Renal pelvis (tissue), 4 donors: ENCODE results near the gene SLC4A5. TPM values are rescaled to one million over a fixed set of nuclear protein-coding genes. Genes with fewer than 3 reads are reported as not detected.
"Not testable (repeated sequence)": the region's sequence is repeated elsewhere in the genome, so short reads cannot be mapped to it uniquely, and the experiment has no call there.

ENCODE experiments used
- DNase-seq: peaks from one replicate; pipeline ENCODE4 v3.0.0-alpha.2; 2013
- polyA plus RNA-seq, 3 donors: library from polyadenylated mRNA; unstranded; fragments of 120-200 nt; gene quantifications; one replicate each; pipeline ENCODE4 v1.2.1, GENCODE V29; 2013; ENCODE audit not compliant: insufficient read length in 3 of 3

The SLC4A5 gene
- polyA plus RNA-seq, 3 donors = 1.9 to 5.6 (median 3.4) TPM

DNA sequence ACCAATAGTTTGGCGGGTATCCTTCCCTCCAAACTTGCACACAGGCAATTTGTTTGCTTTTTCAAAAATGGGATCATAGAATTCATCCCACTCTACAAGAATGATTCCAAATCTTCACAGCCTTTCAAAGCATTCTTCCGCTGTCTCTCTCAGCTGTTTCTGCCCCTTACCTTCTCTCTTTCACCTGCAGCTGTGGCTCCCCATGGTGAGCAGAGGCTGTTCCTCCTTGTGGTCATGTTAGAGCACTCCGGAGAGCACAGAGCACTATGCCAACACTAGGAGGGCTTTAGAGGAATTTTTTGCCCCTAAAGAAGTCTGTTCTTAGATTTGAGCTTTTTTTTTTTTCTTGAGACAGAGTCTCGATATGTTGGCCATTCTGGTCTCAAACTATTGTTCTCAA is 114.4 kb downstream of the SLC4A5 start:
- DNase-seq = no peak

DNA sequence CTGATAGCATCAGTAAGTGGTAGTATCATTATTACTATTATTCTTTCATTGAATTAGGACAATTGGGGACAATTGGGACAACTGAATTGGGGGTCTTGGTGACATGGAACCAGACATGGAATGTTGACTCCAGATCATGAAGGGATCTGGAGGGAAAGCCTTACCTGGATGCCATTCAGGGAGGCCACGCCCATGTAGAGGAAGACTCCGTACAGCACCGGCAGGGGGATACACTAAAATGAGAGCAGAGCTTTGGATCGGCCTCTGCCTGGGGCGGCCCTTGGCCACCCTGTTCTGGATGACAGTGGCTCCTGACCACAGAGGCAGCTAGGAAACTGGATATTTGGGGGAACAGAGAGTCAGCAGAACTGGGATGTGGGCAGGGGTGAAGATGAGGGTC is 115.6 kb downstream of the SLC4A5 start:
- DNase-seq = no peak

DNA sequence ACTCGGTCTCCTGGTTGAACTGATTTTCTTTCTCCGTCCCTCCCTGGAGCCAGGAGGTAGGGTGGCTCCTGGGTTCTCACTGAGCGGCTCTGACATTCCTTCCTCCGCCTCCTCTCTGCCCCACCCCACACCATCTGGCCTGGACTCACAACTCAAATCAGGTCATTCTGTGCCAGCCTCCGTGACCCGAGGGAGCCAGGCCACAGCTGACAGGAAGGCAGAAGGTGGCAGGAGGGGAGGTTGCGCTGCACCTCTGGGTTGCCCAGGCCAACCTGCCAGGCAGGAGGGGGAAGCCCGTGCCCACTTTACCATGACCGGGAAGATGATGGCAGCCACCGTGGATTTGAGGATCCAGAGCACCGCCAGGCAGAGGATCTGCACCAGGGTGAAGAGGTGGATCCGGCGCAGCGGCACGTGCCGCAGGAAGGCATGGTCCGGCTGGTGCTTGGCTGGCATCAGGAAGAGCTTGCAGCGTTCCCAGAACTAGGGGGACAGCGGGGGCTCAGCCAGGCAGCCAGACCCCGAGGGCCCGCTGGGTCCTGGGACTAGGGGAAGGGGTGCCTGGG is 116.5 kb downstream of the SLC4A5 start:
- no peak for DNase-seq

DNA sequence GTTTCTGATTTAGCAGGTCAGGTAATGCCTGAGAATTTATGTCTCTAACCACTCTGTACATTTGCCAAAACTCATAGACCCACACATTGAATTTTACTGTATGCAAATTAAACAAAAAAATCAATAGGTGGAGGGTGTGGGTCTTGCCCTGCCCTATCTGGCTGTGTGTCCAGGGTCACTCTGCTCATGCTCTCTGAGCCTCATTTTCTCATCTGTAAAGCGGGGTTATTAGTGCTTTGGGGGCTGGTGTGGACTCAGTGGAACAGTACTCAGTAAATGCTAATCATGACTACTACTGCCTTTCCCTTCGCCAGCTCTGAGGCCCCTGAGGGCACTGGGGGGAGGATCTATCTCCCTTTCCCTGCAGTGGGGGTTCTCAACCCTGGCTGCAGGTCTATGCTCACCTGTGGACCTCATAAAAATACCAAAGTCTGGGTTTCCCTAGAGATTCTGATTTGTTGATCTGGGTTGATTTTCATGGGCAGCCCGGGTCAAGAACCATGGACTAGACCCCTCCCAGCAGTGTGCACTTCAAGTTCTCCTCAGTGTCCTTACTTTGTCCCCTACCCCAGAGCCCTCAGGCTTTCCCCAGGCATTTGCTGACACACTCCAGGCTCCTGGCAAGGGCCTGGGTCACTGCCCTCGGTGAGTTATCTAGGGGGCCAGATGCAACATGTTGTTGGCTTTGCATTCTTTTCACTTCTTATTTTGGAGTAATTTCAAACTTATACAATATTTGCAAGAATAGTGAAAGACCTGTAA is 117.3 kb downstream of the SLC4A5 start:
- DNase-seq = no peak

DNA sequence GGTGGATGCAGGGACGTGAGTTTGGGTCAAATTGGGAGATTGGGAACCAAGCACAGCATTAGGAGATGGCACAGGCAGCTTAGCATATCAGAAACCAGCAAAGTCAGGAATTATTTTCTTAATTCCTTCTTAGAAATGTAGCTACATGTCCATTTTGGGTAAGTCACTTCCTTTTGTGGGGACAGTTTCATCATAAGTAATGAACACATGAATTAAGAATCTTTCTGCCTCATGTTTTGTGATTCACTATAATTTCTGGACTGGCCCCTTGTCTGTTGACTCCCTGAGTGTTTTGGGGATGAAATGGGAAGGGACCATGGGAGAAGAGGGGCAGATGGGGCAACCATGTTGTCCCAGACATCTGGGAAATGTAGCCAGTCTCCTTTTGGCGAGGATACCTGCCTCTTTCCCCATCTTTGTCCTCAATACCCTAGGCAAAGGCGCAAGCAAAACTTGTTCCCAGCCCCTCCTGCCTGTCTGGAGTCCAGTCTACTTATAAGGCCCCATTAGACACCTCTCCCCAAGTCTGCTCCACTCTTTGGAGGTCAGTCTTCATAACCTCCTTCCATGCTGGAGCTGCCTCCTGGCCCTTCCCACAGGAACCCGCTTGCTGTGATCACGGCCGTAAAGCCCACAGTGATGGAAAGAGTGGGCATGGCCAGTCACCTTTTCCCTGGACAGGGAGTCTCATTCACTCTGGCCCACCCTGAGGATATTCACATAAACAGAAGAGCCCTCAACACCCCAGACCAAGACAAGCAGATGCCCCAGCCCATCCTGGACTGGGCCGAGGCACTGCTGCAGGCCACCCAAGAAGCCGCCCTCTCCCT is 119.1 kb downstream of the SLC4A5 start:
- DNase-seq = no peak

DNA sequence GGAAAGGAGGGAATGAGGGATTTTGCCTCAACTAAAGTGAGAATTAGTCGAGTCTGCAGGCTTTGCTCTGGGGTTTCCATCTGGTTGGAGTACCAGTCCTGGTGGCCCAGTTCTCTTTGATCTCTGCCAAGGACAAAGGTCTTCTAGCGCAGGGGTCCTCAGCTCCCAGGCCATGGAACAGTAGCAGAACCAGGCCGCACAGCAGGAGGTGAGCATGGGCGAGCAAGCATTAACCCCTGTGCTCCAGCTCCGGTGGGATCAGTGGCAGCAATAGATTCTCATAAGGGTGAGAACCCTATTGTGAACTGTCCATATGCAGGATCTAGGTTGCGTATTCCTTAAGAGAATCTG is 120.9 kb downstream of the SLC4A5 start:
- DNase-seq = no peak

DNA sequence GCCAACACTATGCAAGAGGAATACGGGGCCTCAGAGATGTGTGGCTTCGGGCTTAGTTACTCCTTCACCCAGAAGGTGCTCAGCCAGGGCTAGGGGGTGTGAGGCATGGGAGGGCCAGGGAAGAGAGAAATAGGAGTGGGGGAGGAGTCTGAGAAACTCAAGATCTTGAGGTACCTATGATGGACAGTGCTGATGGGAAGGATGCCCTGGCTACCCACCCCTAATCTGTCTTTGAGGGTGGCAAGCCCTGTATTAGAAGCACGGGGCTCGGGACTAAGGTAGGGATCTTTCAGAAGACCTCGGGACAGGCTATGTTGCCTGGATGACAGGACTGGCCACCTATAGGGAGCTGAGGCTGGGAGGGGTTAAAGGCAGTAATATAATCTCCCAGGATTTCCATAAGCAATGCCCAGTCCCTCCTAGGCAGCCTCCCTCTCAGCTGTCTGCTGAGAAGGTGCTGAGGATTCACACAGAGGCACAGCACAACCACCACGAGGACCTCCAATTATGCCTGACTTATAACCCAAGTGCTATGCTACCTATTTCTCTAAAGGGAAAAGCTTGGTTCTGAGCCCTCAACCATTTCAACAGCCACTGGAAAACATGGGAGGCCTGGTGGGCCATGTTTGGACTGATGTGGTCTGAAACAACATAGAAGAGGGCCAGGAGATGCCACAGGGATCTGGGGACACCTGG is 121.5 kb downstream of the SLC4A5 start:
- no peak for DNase-seq

DNA sequence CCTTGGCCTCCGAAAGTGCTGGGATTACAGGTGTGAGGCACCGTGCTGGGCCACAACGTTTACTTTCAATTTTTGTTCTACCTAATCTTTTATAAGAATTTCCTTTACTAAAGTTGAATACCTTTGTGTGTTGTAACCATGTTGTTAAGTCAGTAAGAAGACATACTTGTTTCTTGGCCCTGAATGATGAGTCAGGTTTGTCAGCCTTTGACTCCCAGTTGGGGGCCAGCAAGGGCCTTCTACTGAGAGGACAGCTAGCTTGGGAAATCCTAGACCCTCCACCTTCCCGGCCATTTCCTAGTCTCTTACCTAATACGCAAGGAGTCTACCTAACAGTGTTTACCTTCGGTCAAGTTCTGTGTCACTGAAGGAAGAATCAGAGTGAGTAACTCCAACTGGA is 122.1 kb downstream of the SLC4A5 start:
- DNase-seq = no peak

DNA sequence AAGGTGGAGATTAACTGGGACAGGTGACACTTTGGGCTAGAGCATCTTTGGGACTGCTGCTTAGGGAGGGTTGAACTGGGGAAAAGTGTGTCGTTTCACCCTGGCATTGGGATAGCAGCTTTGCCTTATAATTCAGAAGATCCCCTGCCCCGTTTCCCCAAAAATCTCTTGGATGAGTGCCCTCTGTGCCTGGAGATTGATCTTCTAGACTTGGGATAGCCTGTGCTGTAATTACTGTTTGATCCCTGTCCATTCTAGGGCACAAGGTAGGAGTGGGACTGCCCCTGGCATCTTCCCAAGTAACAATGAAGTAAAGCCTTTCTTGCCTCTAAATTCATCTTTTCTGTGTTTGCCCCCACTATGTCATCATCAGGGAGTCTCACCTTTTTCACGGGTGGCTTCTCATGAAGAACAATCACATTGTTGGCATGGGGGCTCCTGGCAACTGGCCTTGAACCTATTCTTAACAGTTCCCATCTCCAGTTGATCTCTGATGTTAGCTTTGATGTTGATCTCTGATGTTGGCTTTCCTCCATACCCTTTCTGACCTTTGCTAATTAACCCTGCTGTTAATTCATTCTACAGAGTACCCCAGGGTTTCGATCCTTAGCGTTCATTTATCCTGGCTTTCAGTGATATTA is 123.2 kb downstream of the SLC4A5 start:
- DNase-seq = no peak

DNA sequence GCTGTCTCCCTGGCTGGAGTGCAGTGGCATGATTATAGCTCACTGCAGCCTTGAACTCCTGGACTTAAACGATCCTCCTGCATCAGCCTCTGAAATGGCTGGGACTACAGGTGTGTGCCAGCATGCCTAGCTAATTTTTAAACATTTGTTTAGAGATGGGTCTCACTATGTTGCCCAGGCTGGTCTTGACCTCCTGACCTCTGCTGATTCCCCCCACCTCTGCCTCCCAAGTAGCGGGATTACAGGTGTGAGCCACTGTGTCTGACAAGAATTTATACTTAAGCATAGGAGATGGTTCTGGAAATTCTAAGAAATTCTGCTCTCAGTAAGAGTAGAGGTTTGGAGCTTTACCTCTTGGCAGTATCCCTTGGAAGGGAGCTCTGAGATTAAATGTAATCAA is 126.6 kb downstream of the SLC4A5 start:
- no peak for DNase-seq

DNA sequence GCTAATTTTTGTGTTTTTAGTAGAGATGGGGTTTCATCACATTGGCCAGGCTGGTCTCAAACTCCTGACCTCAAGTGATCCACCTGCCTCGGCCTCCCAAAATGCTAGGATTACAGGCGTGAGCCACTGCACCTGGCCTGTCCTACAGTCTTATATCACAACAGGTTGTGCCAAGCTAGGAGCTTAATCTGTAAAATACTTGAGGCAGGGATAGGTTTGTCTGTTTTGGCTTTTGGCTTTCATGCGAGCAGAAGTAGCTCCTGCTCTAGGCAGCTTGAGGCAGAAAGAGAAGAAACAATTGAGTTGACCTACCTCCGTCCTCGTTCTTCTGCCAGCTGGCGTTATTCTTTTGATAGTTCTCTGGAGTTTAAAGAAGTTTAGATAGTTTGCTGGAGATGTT is 127.4 kb downstream of the SLC4A5 start:
- not testable (repeated sequence) for DNase-seq

DNA sequence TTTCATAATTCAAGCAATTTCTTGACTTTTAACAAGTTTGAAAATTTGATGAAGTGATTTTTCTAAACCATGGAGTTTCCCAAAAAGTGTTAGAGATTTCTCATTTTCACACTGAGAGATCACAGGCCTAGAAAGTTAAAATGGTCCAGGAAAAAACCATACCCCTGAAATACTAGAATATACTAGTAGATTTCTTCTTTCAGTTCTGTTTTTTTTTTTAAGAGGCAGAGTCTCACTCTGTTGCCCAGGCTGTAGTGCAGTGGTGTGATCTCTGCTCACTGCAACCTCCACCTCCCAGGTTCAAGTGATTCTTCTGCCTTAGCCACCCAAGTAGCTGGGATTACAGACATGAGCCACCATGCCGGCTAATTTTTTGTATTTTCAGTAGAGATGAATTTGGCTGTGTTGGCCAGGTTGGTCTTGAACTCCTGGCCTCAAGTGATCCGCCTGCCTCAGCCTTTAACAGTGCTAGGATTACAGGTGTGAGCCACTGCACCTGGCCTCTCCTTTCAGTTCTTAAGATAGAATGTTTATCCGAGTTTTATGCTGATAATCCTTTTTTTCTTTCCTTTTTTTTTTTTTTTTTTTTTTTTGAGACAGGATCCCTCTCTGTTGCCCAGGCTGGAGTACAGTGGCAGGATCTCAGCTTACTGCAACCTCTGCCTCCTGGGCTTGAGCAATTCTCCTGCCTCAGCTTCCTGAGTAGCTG is 130.4 kb downstream of the SLC4A5 start:
- no peak for DNase-seq

DNA sequence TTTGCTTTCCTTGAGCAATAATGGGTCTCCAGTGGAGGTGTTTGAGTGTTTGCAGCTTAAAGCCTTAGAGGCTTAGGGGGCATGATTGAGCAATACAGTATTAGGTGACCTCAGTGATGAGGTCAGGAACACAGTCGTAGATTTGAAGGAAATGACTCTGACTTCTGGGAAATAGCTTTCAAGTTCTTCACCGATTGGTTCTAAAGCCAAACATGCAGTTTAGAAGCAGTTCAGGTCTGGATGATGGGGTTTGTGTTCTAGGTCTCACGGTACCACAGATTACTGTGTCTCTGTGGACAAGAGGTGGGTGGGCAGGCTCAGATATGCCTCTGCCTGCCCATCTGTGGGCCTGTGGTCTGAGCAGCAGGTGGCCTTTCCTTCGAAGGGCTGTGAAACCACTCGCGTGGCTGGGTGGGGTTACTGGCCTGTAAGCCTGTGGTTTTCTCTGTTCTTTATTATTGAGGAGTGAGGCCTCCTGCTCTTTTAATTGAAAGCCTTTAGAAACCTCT is 137.0 kb downstream of the SLC4A5 start:
- DNase-seq = no peak

DNA sequence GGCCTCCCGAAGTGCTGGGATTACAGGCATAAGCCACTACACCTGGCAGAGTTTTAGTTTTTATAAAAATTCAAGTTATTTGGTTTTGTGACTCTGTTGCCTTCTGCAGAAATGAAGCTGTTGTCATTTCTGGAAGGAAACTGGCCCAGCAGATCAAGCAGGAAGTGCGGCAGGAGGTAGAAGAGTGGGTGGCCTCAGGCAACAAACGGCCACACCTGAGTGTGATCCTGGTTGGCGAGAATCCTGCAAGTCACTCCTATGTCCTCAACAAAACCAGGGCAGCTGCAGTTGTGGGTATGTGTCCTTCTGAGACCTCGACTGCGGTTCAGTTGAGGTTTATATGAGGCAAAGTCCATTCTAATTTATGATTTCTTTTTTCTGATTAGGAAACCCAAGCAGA is 137.6 kb downstream of the SLC4A5 start:
- DNase-seq = no peak

DNA sequence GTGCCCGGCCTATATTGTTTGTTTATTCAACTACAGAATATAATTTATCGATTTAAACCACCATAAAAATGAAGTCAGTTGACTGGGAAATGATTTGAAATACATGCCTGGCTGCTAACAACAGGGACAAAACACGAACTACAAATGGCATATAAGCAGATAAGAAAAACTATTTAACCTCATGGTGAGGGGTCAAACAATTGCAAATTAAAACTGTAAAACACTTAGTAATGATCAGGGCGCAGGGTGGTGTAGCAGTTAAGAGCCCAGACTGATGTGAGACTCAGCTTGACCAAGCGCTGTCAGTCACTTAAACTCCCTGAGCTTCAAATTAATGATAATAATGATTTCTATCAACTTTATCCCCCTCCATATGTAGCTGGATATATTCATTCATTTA is 138.1 kb downstream of the SLC4A5 start:
- no peak for DNase-seq

DNA sequence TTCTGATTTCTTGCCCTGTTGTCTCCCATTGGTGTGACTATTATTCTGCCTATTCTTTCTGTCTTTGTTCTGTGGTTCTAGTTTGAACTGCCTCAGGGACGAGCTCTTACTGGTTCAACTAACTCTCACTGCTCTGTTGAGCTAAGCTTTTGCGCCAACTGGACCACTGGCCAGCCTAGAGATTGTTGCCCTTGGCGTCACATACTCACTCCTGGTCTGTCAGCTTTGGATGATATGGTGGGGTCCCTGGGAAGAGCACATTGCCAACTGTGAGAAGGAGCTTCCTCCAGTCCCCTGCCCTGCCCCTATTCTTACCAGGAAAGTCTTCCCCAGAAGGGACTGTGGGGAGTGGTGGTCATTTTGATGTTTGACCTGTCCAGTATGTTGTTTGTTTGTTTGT is 138.8 kb downstream of the SLC4A5 start:
- DNase-seq = no peak

DNA sequence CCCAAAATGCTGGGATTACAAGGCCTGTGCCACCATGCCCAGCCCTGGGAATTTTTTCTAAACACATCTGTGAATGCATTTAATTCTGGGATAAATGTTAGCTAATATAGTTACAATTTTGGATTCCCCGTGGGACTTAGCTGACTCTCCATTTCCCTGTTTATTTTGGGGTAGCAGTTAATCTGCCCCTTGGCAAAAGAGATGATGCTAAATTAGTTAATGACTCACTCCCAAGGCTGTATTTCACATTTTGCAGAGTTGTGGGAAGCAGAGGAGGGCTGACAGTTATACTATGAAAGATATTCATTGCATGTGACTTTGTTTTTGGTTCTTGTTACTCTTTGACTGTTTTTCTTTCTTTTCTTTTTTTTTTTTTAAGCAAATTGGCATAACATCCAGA is 141.6 kb downstream of the SLC4A5 start:
- DNase-seq = no peak

DNA sequence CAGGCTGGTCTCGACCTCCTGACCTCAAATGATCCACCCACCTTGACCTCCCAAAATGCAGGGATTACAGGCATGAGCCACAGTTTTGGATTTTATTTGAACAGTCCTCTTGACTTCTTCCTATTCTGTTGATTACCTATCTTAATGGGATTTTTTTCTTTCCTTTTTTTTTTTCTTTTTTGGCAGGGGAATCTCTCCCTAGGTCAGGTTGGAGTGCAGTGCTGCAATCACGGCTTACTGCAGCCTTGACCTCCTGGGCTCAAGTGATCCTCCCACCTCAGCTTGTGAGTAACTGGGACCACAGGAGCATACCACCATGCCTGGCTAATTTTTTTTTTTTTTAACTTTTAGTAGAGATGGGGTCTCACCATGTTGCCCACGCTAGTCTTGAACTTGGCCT is 142.0 kb downstream of the SLC4A5 start:
- no peak for DNase-seq

DNA sequence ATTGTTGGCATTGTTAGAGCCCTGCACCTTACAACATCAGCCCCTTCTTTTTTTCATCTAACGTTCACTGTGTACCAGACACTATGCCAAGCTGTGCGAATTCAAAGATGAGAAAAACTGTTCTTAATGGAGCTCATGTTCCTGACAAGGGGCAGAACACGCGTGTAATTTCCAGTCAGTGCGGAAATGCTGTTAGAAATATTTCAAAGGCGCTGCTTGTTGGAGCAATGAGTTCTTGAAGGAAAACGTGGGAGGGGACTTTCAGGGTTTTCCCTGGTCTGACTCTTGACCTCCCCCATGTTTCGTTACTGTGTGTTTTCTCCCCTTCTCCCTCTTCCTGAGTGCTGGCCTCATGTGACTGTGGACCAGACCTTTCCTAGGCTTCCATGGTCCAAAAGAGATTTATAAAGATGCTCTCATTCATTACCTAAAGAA is 143.3 kb downstream of the SLC4A5 start:
- no peak for DNase-seq

DNA sequence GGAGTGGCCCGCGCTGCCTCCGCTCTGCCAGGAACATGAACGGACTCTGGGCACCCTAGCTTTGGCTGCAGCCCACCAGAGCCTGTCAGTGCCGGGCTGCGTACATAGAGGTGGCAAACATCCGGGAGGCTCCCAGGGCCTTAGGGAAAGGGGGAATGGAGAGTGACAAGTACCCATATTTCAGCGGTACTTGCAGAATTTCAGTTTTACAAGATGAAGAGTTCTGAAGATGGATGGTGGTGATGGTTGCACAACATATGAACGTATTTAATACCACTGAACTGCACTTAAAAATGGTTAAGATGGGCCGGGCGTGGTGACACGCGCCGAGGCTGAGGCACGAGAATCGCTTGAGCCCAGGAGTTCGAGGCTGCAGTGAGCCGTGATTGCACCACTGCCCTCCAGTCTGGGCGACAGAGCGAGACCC is 143.9 kb downstream of the SLC4A5 start:
- no peak for DNase-seq
